NCI-H2081 treated with DMSO at 0.1 percent for 48 hours (cell line): ENCODE data around the gene DUSP9.

ENCODE experiments used
- DNase-seq: peaks from one replicate; lab custom pipeline; 2025; lab: John Stamatoyannopoulos, UW

DUSP9 gene

DNA sequence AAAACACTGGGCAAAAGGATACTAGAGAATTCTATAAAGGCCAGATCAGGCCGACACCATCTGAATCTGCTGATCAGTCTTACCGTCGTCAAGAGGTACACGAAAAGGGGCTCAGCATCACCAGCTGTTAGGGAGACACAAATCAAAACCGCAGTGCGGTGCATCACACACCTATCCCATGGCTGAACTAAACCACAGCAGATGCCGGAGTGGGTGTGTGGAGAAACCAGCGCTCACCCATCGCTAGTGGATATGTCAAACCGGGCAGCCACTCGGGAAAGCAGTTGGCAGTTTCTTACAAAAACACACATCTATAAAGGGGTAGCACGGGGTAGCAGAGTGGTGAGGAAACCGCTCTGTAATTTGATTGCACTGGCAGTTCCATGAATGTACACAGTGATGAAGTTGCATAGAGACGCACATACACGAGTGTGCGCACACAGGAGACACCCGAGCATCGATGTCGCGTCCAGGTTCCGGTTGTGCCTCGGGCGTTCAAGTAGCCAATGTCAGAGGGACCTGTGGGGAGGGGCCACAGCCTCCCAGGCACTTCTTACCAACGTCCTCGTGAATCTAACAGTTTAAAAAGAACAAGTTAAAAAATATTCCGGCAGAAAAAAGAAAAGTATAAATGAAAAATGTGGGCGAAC lies 24.9 kb upstream of the DUSP9 start:
- DNase-seq = no peak

- no peak for DNase-seq
Measured at GRCh38 chrX:153622661-153623309, 24.2 kb upstream of the DUSP9 start.

GRCh38 chrX:153623310-153624029 lies 23.5 kb upstream of the DUSP9 start:
- DNase-seq = no peak

- no peak for DNase-seq
Measured at GRCh38 chrX:153624196-153625091, 22.6 kb upstream of the DUSP9 start.

- DNase-seq = no peak
Measured at GRCh38 chrX:153625271-153626024, 21.6 kb upstream of the DUSP9 start.

DNA sequence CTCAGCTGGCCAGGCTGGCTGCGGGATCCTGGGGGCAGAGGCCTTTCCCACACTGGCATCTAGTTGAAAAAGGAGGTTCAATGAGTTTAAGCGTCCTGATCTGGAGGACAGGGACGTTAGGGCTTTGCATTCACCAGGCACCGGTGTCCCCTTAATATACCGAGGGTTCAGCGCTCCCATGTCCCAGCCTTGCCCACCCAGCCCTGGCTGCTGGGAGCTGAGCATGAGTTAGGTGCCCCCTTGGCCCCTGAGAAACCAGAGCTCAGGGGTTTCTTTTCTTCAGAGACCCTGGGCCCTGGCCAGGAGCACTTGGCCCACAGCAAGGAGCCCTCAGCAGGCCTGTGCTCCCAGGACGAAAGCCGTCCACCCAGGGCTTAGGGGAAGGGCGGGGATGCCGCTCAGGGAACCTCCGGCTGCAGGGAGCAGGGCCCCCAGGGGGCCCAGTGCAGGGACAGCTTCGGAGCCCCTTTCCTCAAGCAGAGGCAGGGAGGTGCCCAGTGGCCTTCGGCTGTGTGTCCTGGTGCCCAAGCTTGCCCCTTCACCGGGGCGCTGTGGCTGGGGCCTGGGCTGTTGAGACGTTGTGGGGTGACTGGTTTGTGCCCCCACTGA lies 20.9 kb upstream of the DUSP9 start:
- DNase-seq = no peak

- no peak for DNase-seq
Measured at GRCh38 chrX:153626863-153627674, 19.9 kb upstream of the DUSP9 start.

DNA sequence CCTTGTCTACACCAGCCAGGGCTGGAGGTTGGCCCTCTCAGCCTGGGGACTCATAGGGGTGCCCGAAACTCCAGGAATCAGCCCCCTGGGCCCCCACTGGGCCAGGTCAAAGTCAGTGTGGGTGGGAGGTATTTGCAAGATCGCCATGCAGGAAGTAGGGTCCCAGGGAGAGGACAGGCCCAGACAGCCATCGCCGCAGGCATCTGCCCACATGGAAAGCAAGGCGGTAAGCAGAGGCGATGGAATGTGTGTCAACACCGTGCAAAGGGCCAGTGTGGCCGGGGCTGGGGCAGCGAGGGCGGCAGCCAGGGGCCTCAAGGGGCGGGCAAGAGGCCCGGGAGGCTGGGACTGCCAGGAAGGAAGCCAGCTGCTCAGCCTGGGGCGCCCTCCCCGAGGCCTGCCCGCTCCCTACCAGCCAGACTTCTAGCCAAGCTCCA lies 19.3 kb upstream of the DUSP9 start:
- no peak for DNase-seq

DNA sequence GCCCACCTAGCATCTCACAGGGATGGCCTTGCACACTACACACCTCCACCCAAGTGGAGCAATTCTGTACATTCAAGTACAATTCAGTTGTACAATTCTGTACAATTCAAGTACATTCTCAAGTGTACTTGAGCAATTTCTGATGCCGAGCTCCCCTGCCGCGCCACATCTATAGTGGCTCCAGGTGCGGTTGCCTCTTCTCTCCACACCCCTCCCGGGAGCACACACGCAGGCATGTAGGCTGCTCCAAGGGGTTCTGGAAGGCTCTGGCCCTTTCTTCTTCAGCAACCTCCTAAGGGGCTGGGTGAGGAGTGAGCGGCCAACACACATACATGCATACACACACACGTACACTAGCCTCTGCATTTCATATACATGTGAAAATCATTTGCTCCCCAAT lies 18.9 kb upstream of the DUSP9 start:
- DNase-seq = no peak

GRCh38 chrX:153628665-153629064 lies 18.3 kb upstream of the DUSP9 start:
- DNase-seq = no peak

GRCh38 chrX:153631346-153631745 lies 15.7 kb upstream of the DUSP9 start:
- DNase-seq = no peak

- DNase-seq = no peak
Measured at GRCh38 chrX:153631907-153632594, 15.0 kb upstream of the DUSP9 start.

DNA sequence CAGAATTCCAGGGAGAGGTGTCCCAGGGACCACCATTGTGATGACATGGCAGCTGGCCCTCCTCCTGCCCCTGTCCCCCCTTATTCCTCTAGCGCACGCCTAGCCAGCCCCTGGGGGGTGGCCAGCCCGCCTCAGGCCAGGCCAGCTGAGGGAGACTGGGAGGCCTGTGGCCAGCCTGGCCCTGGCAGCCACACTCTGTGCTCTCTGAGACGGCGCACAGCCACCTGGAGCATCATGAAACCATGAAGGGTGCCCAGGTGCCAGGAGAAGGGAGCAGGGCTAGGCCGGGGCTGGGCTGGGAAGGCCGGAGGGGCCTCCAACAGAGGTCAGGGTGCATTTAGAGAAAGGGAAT lies 14.4 kb upstream of the DUSP9 start:
- no peak for DNase-seq

DNA sequence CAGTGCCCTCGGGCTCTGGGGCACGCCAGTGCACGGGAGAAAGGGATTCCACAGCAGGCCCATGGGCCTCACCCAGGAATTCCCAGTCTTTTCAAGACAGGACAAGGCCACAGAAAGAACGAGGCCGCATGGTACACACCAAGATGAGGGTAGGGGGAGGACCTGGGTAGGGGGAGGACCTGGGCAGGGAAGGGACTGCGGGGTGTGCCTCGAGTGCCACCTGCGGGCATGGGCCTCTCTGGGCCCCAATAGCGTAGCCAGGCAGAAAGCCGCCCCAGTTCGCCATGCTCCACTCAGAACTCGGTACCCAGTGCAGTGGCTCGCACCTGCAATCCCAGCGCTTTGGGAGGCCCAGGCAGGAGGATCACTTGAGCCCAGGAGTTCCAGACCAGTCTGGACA lies 14.0 kb upstream of the DUSP9 start:
- no peak for DNase-seq

- no peak for DNase-seq
Measured at GRCh38 chrX:153633607-153634180, 13.3 kb upstream of the DUSP9 start.

DNA sequence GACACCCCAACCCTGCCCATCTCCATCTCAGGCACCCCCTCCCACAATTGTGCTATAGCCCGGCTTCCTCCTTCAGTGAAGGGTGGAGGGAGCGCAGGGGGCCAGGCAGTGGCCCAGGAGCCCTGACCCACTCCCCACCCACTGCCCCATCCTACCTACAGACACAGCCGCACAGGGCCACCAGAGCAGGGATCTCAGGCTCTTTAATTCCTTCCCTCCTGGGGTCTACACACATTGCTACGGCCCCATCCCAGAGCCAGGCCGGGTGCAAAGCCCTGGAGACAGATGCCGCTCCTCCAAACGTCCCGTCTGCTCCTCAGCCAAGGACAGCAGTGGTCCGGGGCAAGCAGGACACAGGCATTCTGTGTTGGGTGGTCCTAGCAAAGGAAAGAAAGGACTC lies 12.8 kb upstream of the DUSP9 start:
- DNase-seq = no peak

GRCh38 chrX:153634832-153635231 lies 12.2 kb upstream of the DUSP9 start:
- DNase-seq = no peak

DNA sequence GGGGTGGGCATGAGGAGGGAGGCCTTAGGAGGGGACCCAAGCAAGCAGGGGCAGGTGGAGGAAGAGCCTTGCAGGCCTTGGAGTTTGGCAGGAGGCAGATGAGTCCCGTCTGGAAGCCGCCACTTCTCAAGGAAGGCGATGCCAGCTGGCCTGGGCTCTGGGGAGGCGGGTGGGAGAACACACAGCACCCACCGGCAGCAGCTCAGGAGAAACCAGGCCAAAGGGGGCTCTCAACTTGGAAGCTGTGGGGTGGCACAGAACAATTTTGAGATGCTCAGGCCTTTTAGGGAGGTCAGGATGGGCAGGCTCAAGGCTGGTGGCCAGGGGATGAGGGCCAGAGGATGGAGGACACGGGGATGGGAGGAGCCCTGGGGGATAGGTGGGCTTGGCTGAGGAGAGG lies 11.6 kb upstream of the DUSP9 start:
- no peak for DNase-seq
